Chondrocyte (in vitro differentiated cells): Measurements from ENCODE around the gene CTSE. TPM values are rescaled to one million over a fixed set of nuclear protein-coding genes. Genes with fewer than 3 reads are reported as not detected.
A peak's percentile ranks its signal among the peaks of the same experiment; 100 is the strongest.

Source experiments
- DNase-seq: peaks from one replicate; pipeline ENCODE4 v3.0.0; 2021; ENCODE audit warnings: mixed read lengths, low spot score
- H3K27ac Mint-ChIP-seq: one replicate; pipeline ENCODE4 v1.8.0; 2021; ENCODE audit warnings: mild to moderate bottlenecking, moderate library complexity, mixed read lengths; ENCODE audit not compliant: unreplicated experiment
- H3K27me3 Mint-ChIP-seq: 2 replicates; pipeline ENCODE4 v1.8.0; 2021; ENCODE audit warnings: low read depth, mixed read lengths
- H3K36me3 Mint-ChIP-seq: 2 replicates; pipeline ENCODE4 v1.8.0; 2021; ENCODE audit warnings: low read depth, mixed read lengths
- H3K4me1 Mint-ChIP-seq: 2 replicates; pipeline ENCODE4 v1.8.0; 2021; ENCODE audit warnings: low read depth, mild to moderate bottlenecking, mixed read lengths
- H3K4me3 Mint-ChIP-seq: one replicate; pipeline ENCODE4 v1.8.0; 2021; ENCODE audit warnings: mild to moderate bottlenecking, moderate library complexity, mixed read lengths; ENCODE audit not compliant: unreplicated experiment
- H3K9me3 Mint-ChIP-seq: 2 replicates; pipeline ENCODE4 v1.8.0; 2021; ENCODE audit warnings: low read depth, mixed read lengths
- CTCF ChIP-seq: fragments of 200-600 bp; sonication (generic); IDR thresholded peaks from 2 replicates; pipeline ENCODE4 v1.5.0; 2021; ENCODE audit warnings: antibody characterized with exemption, mild to moderate bottlenecking, moderate library complexity
- total RNA-seq: library from RNA; stranded (reverse); gene quantifications from 3 replicates; pipeline ENCODE4 v1.2.1, GENCODE V29; 2021

The CTSE gene
- total RNA-seq, 1 donor from 2014 or later, result not detected

GRCh38 chr1:206035027-206035426 is 11.3 kb upstream of the CTSE start:
- no peak for DNase-seq
- no peak overlapping the region for H3K4me3 Mint-ChIP-seq
- peaks cover 42% of the 10 kb centered on the region for H3K27me3 Mint-ChIP-seq
- H3K9me3 Mint-ChIP-seq, result peaks cover 6% of the 10 kb centered on the region
- H3K27ac Mint-ChIP-seq, result no peak overlapping the region
- no peak for TF ChIP-seq CTCF
- H3K36me3 Mint-ChIP-seq, result peaks cover 4% of the 10 kb centered on the region
- peaks cover 5% of the 10 kb centered on the region for H3K4me1 Mint-ChIP-seq

DNA sequence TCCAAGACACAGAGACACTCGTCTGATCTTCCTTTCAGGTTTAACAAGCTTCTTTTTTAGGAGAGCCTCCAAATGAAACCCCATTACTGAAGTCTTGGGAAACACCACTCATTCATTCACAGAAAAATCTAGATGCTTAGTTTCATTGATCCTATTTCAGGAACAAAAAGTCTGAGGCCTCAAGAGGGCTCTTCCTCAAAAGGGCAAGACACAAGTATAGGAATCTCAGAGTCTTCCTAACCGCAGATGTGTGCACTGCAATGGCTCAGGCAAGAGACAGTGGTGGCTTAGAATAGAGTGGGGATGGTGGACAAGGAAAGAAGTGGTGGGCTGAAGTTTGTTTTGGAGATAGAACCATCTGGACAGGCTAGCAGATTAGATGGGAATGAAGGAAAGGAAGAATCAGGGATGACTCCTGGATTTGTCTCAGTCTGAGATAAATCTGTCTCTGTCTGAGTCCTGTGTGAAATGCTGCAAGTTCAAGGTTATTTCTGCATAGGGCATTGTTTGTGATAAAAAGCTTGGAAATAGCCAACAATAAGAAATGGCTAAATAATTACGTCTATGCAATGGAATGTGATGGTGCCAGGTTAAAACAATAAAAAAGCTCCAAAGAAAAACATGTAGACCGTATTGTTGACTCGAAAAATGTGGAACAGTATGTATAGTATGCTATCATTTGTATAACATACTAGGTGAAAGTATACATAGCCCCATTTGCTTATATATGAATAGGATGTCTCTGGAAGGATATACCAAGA is 8.9 kb upstream of the CTSE start:
- Mint-ChIP-seq H3K27me3 (peaks cover 43% of the 10 kb centered on the region), H3K9me3 (peaks cover 6% of the 10 kb centered on the region), H3K36me3 (peaks cover 4% of the 10 kb centered on the region), H3K4me1 (peaks cover 5% of the 10 kb centered on the region), H3K4me3 (no peak overlapping the region), H3K27ac (no peak overlapping the region)
- no peak for TF ChIP-seq CTCF
- DNase-seq, result no peak

DNA sequence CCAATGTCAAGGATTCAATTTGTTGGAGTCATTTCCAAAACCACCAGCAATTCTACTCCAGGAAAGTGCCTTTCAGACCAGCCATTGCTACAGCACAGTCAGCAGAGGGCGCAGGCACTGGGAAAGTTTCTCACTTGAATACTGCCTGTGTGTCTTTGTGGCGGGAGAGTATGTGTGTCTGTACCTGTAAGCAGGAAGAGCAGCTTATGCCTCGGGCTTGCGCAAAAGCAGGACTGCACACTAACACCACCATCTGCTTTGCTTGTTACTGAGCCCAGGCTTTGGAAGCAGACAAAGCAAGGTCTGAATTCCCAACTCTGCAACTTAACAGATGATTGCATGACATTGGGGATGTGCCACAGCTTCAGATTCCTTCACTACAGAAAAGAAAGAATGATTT is 7.0 kb upstream of the CTSE start:
- Mint-ChIP-seq H3K27me3 (peaks cover 34% of the 10 kb centered on the region), H3K4me3 (no peak overlapping the region), H3K9me3 (peaks cover 19% of the 10 kb centered on the region), H3K4me1 (peaks cover 5% of the 10 kb centered on the region), H3K36me3 (peaks cover 6% of the 10 kb centered on the region), H3K27ac (no peak overlapping the region)
- no peak for DNase-seq
- TF ChIP-seq CTCF, result peak; percentile 89

GRCh38 chr1:206030191-206030590 is 6.5 kb upstream of the CTSE start:
- H3K4me3 Mint-ChIP-seq, result no peak overlapping the region
- peaks cover 19% of the 10 kb centered on the region for H3K9me3 Mint-ChIP-seq
- H3K36me3 Mint-ChIP-seq, result peaks cover 6% of the 10 kb centered on the region
- no peak overlapping the region for H3K27ac Mint-ChIP-seq
- DNase-seq, result no peak
- peaks cover 30% of the 10 kb centered on the region for H3K27me3 Mint-ChIP-seq
- H3K4me1 Mint-ChIP-seq, result peaks cover 5% of the 10 kb centered on the region
- TF ChIP-seq CTCF, result no peak

- no peak for TF ChIP-seq CTCF
- Mint-ChIP-seq H3K4me1 (peaks cover 5% of the 10 kb centered on the region), H3K36me3 (peaks cover 6% of the 10 kb centered on the region), H3K27me3 (peaks cover 24% of the 10 kb centered on the region), H3K9me3 (peaks cover 19% of the 10 kb centered on the region), H3K27ac (no peak overlapping the region), H3K4me3 (no peak overlapping the region)
- DNase-seq, result no peak
These were observed 5.8 kb upstream of the CTSE start for GRCh38 chr1:206029484-206029883.
